Activated CD8-positive, alpha-beta memory T cell treated with anti-CD3 and anti-CD28 coated beads, Interleukin-2, amount 10 ng/mL, durations not matched to agents 7 days and 5 days (primary cell): ENCODE results near the gene RPUSD4. TPM values are rescaled to one million over a fixed set of nuclear protein-coding genes. Genes with fewer than 3 reads are reported as not detected.

Experiments
- ATAC-seq: fragments of 150-1000 bp; cut with Tn5 transposase; one replicate; pipeline ENCODE4 v1.10.0; 2021; ENCODE audit warnings: moderate library complexity
- CTCF ChIA-PET: fragments of 350-600 bp; sonication (Branson Sonifier 250); formaldehyde crosslinking; loops from one replicate; lab custom pipeline; 2021; ENCODE audit warnings: antibody characterized with exemption; lab: Charles Lee
- DNase-seq: peaks from one replicate; pipeline ENCODE4 v3.0.0-alpha.2; 2020
- H3K27ac Mint-ChIP-seq: one replicate; pipeline ENCODE4 v1.8.0; 2021; ENCODE audit warnings: mild to moderate bottlenecking, mixed read lengths
- H3K27me3 Mint-ChIP-seq: one replicate; pipeline ENCODE4 v1.8.0; 2021; ENCODE audit warnings: mixed read lengths
- H3K36me3 Mint-ChIP-seq: one replicate; pipeline ENCODE4 v1.8.0; 2021; ENCODE audit warnings: mild to moderate bottlenecking, mixed read lengths
- H3K4me1 Mint-ChIP-seq: one replicate; pipeline ENCODE4 v1.8.0; 2021; ENCODE audit warnings: mixed read lengths
- H3K4me3 Mint-ChIP-seq: one replicate; pipeline ENCODE4 v1.8.0; 2021; ENCODE audit warnings: mild to moderate bottlenecking, moderate library complexity, mixed read lengths
- H3K9me3 Mint-ChIP-seq: one replicate; pipeline ENCODE4 v1.8.0; 2022; ENCODE audit warnings: low read depth, mixed read lengths
- total RNA-seq, 2 experiments: library from RNA; stranded (reverse); gene quantifications; one replicate each; pipeline ENCODE4 v1.2.3, GENCODE V29; 2021

Gene RPUSD4
- total RNA-seq, 2 experiments from 2014 or later, result 32.0 to 38.8 TPM

DNA sequence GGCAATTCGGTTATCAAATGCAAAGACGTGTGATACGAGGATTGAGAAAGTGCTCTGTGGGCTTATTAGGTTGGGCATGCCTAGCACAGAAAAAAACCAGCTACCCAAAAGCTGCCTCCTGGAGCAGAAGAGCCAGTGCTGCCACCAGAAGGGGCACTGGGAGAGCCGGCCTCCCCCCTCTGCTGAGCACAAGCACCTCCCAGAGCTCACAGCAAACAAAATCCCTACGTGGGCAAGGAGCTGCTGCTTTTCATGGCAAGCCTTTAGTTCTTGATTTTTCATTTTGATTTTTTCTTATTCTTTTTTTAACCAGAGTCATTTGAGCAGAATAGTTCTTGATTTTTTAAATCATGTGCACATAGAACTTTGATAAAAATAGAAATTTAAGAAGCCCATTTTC is 12.8 kb downstream of the RPUSD4 start:
- H3K4me1 Mint-ChIP-seq, result no peaks in the 10 kb centered on the region
- no peak for ATAC-seq
- H3K27ac Mint-ChIP-seq, result no peak overlapping the region
- CTCF ChIA-PET, result interaction anchor here (1.2 to 1.6 kb wide), 2 partner anchors 257 to 277 kb away, joined by 3 to 8 read pairs; no protein-coding TSS in a partner anchor
- no peaks in the 10 kb centered on the region for H3K27me3 Mint-ChIP-seq
- DNase-seq, result no peak
- H3K36me3 Mint-ChIP-seq, result peaks cover 62% of the 10 kb centered on the region
- H3K4me3 Mint-ChIP-seq, result no peak overlapping the region
- H3K9me3 Mint-ChIP-seq, result no peaks in the 10 kb centered on the region

DNA sequence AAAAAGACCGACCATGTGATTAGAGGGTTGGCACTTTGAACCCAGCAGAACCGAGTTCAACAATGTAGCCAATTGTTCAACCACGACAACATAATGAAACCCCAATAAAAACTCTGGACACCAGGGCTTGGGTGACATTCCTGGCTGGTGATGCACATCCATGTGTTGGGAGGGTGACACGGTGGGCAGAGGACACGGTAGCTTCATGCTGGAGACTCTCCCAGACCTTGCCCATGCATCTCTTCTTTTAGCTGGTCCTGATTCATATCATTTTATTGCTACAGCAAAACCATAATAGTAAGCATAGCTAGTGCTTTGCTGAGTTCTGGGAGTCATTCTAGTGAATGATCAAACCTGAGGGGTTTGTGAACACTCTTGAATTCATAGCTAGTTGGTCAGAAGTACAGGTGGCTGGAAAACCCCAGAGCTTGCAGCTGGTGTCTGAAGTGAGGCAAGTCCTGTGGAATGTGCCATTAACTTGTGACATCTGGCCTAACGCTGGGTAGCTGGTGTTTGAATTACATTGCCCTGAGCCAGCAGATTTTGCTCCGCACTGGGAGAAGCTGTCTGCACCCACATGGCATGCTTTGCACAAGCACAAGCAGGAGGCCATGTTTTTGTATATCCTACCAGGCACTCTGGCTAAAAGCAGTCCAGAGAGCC is 14.0 kb downstream of the RPUSD4 start:
- no peak overlapping the region for H3K4me3 Mint-ChIP-seq
- no peak overlapping the region for H3K27ac Mint-ChIP-seq
- H3K9me3 Mint-ChIP-seq, result no peaks in the 10 kb centered on the region
- DNase-seq (no peak), ATAC-seq (no peak)
- H3K4me1 Mint-ChIP-seq, result no peaks in the 10 kb centered on the region
- peaks cover 58% of the 10 kb centered on the region for H3K36me3 Mint-ChIP-seq
- CTCF ChIA-PET, result interaction anchor here (0.9 to 1.6 kb wide), 4 partner anchors 254 to 276 kb away, joined by 3 to 8 read pairs (median 3); no protein-coding TSS in a partner anchor
- H3K27me3 Mint-ChIP-seq, result no peaks in the 10 kb centered on the region

DNA sequence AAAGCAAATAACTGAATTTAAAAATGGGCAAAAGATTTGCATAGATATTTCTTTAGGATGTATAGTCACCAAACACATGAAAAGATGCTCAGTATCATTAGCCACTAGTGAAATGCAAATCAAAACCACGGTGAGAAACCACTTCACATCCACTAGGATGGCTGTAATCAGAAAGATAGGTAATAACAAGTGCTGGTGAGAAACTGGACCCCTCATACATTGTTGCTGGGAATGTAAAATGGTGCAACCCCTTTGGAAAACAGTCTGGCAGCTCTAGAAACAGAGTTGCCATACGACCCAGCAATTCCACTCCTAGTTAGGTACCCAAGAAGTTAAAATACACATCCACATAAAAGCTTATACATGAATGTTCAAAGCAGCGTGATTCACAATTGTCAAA is 16.3 kb downstream of the RPUSD4 start:
- Mint-ChIP-seq H3K36me3 (peaks cover 44% of the 10 kb centered on the region), H3K27me3 (no peaks in the 10 kb centered on the region), H3K4me3 (no peak overlapping the region), H3K4me1 (no peaks in the 10 kb centered on the region), H3K27ac (no peak overlapping the region), H3K9me3 (no peaks in the 10 kb centered on the region)
- CTCF ChIA-PET, result interaction anchor here (1.1 kb wide), 1 partner anchor 270 kb away, joined by 4 read pairs; no protein-coding TSS in a partner anchor
- ATAC-seq, result no peak
- no peak for DNase-seq

DNA sequence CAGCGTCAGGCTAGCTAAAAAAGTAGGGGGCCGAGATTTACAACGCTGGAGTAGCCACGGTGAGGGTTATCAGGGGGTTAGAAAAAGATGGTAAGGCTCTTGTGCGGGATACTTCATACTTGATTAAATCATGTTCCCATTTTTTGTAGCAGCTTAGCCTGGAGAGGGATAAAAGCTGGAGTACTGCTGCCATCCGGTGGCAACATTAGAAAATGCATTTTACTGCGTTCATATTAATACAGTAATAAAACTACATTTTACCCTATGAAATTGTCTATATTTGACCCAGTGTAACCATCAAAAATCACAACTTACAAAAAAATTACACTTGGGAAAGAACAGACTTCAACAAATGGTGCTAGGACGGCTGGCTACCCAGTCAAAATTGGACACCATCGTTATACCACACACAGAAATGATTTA is 17.3 kb downstream of the RPUSD4 start:
- DNase-seq (no peak), ATAC-seq (peak; percentile 51)
- H3K4me3 Mint-ChIP-seq, result no peak overlapping the region
- CTCF ChIA-PET, result interaction anchor here (0.8 to 2.9 kb wide), 19 partner anchors 8 to 306 kb away, joined by 3 to 26 read pairs (median 4); partner anchors contain the start of gene HYLS1
- H3K27ac Mint-ChIP-seq, result no peak overlapping the region
- H3K9me3 Mint-ChIP-seq, result no peaks in the 10 kb centered on the region
- H3K4me1 Mint-ChIP-seq, result no peaks in the 10 kb centered on the region
- H3K27me3 Mint-ChIP-seq, result no peaks in the 10 kb centered on the region
- peaks cover 37% of the 10 kb centered on the region for H3K36me3 Mint-ChIP-seq

DNA sequence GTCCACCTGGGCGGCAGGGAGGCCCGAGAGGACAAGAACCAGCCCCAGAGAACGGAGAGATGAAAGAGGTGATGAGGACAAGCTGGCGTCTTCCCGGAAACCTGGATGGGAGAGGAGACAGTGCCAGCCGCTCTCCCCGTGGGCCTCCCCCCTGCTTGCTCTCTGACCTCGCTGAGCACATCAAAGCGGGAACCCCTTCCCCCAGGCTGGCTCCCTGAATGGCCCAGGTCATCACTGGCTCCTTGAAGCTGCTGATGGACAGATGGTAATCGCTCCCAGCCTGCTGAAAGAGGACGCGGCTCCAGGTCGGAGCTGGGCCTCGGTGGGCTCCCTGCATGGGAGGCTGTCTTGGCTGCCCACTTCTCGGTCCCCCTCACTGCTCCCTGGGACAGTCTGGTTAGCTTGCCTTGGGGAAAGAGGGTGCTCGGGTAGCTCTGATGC is 18.4 kb downstream of the RPUSD4 start:
- ATAC-seq, result no peak
- H3K9me3 Mint-ChIP-seq, result no peaks in the 10 kb centered on the region
- H3K4me1 Mint-ChIP-seq, result peaks cover 8% of the 10 kb centered on the region
- H3K4me3 Mint-ChIP-seq, result no peak overlapping the region
- no peaks in the 10 kb centered on the region for H3K27me3 Mint-ChIP-seq
- CTCF ChIA-PET, result interaction anchor here (0.8 to 2.9 kb wide), 13 partner anchors 10 to 297 kb away, joined by 3 to 26 read pairs (median 4); no protein-coding TSS in a partner anchor
- DNase-seq, result no peak
- H3K36me3 Mint-ChIP-seq, result peaks cover 31% of the 10 kb centered on the region
- no peak overlapping the region for H3K27ac Mint-ChIP-seq

DNA sequence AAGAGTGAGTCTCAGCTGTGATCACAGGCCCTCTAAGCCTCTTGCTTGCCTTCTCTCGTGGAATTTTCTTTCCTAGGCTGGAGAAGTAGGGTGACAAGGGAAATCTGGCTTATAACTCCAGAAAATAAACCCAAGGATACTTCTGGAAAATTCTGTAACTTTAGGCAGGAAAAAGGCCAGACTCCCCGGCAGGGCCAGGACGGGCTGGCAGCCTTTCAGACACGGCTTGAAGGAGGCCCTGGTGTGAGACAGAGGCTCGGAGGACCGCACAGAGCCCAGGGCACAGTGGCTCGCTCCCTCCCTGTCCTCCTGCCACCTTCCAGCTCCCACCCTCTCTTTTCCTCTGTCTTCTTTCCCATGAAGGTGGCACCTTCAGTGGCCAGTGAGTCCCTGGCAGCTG is 19.1 kb downstream of the RPUSD4 start:
- no peaks in the 10 kb centered on the region for H3K9me3 Mint-ChIP-seq
- H3K27ac Mint-ChIP-seq, result no peak overlapping the region
- DNase-seq, result no peak
- CTCF ChIA-PET, result interaction anchor here (2.9 kb wide), 1 partner anchor 269 kb away, joined by 24 read pairs; no protein-coding TSS in a partner anchor
- H3K4me3 Mint-ChIP-seq, result no peak overlapping the region
- ATAC-seq, result no peak
- peaks cover 24% of the 10 kb centered on the region for H3K36me3 Mint-ChIP-seq
- peaks cover 8% of the 10 kb centered on the region for H3K4me1 Mint-ChIP-seq
- no peaks in the 10 kb centered on the region for H3K27me3 Mint-ChIP-seq

DNA sequence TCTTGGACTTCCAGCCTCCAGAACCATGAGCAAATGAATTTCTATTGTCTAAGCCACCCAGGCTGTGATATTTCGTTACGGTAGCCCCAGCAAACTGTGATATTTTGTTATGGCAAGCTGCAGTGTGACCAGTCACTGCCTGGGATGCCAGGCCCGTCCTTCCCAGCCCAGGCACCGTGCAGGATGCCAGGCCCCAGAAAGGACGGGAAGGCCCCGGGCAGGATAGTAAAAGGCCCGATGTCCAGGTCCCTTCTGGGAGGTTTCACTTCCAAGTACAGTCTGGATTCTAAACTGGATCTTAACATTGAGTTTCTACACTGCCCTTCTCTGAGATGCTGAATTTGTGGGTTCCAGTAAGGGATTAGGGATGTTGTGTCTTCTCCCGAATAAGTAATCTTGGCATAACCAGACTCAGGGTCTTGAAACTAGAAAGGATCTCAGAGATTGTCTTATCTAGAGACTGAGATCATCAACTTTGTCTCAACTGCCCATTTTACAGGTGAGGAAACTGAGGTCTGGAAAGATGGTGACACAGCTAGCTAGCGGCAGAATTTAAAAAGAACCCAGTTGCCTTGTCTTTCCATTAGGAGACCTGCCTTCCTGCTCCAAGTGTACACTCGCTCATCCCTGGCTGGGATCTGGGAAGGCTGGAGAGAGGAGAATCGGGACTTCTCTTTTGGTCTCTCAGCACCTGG is 19.9 kb downstream of the RPUSD4 start:
- peaks cover 16% of the 10 kb centered on the region for H3K36me3 Mint-ChIP-seq
- no peak for DNase-seq
- no peak overlapping the region for H3K4me3 Mint-ChIP-seq
- no peaks in the 10 kb centered on the region for H3K27me3 Mint-ChIP-seq
- CTCF ChIA-PET, result interaction anchor here (2.9 kb wide), 1 partner anchor 268 kb away, joined by 24 read pairs; no protein-coding TSS in a partner anchor
- no peak overlapping the region for H3K27ac Mint-ChIP-seq
- no peak for ATAC-seq
- no peaks in the 10 kb centered on the region for H3K9me3 Mint-ChIP-seq
- peaks cover 10% of the 10 kb centered on the region for H3K4me1 Mint-ChIP-seq

DNA sequence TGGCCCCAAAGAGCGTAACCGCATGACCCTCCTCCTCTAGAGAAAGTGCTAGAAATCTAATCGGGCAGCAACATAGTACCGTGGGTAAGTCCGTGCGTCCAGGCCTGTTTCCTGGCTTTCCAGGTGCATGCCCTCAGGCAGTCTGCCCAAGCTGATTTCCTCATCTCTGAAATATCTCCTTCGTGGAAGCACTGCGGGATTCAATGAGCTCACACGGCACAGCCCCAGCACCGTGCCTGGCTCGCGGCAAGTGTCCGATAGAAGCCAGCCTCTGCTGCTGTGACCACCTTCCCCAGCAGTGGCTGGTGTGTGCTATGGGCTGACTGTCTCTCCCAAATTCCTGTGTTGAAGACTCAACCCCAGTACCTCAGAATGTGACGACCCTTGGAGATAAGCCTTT is 20.7 kb downstream of the RPUSD4 start:
- H3K27me3 Mint-ChIP-seq, result no peaks in the 10 kb centered on the region
- H3K4me3 Mint-ChIP-seq, result no peak overlapping the region
- no peak for ATAC-seq
- no peak for DNase-seq
- H3K4me1 Mint-ChIP-seq, result peaks cover 10% of the 10 kb centered on the region
- no peak overlapping the region for H3K27ac Mint-ChIP-seq
- H3K36me3 Mint-ChIP-seq, result peaks cover 10% of the 10 kb centered on the region
- H3K9me3 Mint-ChIP-seq, result no peaks in the 10 kb centered on the region
- CTCF ChIA-PET, result interaction anchor here (1.4 kb wide), 1 partner anchor 12 kb away, joined by 3 read pairs; no protein-coding TSS in a partner anchor

DNA sequence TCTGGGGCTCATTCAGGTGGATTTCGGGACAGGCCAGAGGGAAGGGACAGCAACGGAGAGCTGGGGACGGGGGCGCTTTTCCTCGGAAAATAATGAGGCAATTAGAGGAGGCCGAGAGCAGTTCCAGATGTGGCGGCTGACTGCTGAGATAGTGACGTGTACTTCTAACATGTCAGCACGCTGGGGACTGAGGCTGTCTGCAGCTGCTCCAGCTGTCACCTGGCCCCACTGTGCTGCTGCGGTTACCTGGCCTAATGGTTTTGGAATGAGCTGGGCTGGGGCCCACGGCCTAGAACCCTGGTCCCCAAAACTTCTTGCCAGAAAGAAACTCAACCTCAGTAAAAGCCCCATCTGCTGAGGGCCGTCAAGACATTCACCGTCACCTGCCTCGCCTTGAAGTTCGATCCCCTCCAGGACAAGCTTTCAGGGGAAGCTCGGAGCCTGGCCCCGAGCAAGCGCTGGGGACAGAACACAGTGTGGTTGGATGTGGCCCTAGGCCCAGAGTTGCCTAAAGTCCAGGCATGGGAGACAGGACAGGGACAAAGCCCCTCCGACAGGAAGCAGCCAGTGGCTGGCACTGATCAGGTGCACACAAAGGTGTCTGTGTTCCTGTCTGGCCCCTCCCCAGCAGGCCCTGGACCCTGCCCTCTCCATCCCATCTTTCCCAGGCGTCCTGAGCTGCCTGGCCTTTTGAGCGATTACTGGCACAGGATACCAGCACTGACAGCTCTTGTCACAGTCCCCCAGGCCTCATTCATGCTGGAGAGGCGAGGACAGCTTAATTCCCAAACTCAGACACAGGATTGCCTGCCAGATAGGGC is 22.1 kb downstream of the RPUSD4 start:
- CTCF ChIA-PET, result interaction anchor here (1.4 kb wide), 1 partner anchor 13 kb away, joined by 3 read pairs; no protein-coding TSS in a partner anchor
- DNase-seq, result no peak
- Mint-ChIP-seq H3K9me3 (no peaks in the 10 kb centered on the region), H3K4me1 (peaks cover 10% of the 10 kb centered on the region), H3K4me3 (no peak overlapping the region), H3K27me3 (no peaks in the 10 kb centered on the region), H3K36me3 (peaks cover 4% of the 10 kb centered on the region), H3K27ac (no peak overlapping the region)
- no peak for ATAC-seq

DNA sequence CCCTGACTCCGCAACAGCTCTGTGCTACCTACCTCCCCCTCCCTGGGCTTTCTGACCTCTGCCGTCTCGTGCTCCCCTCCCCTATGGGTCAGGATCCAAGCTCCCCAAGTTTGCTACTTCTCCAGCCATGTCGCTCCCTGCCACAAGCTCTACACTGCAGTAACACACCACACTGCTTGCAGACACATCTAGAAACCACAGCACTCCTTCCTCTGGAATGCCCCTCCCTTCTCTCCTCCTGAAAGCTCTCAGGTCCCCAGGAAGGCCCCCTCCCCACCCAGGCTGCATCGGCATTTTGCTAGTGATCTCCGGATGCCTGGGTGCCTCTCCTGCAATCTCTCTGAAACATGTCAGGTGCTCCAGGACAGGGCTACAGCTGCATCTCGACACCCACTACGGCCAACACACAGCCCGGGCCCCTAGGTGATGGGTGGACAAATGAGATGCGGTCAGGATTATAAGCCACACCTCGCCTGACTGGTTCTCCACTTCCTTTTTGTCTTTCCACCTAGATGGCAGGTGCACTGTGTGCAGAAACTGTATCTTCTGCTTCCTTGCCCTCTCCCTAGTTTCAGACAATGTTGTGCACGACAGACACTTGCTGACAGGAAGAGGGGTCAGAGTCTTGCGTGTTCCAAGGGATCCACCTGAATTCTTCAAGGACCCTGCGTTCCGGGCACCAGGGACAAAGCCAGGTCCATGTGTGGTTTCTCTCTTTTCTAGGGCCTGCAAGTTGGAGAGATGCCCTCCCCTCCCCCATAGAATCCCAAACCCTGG is 22.9 kb downstream of the RPUSD4 start:
- no peak for DNase-seq
- ATAC-seq, result no peak
- Mint-ChIP-seq H3K36me3 (peaks cover 4% of the 10 kb centered on the region), H3K4me1 (peaks cover 10% of the 10 kb centered on the region), H3K4me3 (no peak overlapping the region), H3K27me3 (no peaks in the 10 kb centered on the region), H3K9me3 (no peaks in the 10 kb centered on the region), H3K27ac (no peak overlapping the region)
- CTCF ChIA-PET, result no interaction called here

DNA sequence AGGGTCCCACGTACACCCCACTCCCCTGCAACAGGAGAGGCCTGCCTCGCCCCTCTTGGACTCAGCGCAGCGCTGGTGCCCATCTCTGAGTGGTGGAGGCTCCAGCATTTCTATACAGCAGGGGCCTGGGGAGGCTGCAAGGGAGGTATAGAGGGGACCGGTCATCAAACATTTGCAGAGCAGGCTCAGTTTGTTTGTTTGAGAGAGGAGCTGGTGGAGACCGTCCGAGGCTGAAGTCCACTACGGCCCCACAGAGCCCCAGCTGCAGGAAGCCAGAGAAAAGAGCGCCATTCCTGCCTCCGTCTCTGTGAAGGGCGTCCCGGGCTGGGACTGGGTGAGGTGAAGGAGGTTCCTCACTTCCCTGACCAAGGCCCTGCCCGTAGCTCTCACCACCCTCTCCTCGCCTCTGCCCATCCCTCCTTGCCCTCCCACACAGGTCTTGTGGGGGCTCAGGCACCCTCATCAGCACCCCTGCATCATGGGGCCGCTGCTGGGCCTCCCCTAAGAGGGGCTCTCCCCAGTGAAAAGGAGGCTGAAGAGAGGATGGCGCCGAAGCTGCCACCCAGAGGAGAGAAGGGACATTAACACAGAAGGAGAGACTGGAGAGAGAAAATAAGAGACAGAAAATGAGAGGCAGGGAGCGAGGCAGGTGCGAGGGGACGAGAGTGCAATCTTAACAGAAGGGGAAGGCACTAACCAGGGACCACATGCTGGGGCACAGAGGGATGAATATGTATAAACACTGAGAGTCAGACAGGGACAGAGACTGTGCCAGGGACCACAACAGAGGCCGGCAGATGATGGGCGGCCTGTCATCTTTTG is 24.5 kb downstream of the RPUSD4 start:
- peaks cover 3% of the 10 kb centered on the region for H3K36me3 Mint-ChIP-seq
- H3K4me1 Mint-ChIP-seq, result peaks cover 19% of the 10 kb centered on the region
- CTCF ChIA-PET, result interaction anchor here (0.8 kb wide), 1 partner anchor 244 kb away, joined by 3 read pairs; no protein-coding TSS in a partner anchor
- ATAC-seq (no peak), DNase-seq (no peak)
- no peak overlapping the region for H3K27ac Mint-ChIP-seq
- no peaks in the 10 kb centered on the region for H3K27me3 Mint-ChIP-seq
- H3K4me3 Mint-ChIP-seq, result no peak overlapping the region
- no peaks in the 10 kb centered on the region for H3K9me3 Mint-ChIP-seq
